Measurements from ENCODE around the gene F13A1.

DNA sequence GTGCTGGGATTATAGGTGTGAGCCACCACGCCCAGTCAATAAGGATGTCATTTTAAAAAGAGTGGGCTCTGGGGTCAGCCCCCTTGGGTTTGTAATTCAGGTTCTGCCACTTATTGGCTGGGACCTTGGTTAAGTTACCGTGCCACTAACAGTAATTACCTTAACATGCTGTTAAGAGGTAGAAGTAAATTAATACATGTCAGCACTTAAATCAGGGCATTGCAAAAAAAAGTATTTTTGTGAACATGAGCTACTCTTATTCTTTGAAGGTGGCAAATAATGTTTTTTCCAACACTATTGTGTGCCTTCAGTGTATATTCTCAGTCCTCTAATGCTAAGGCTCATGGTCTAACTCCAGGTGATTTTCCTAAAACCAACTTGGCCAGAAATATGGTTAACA lies 109.5 kb downstream of the F13A1 start:
- TF ChIP-seq CTCF (IDR thresholded peaks at IDR 0.05) (no peak), POLR2A (IDR thresholded peaks at IDR 0.05) (no peak), POLR2AphosphoS5 (IDR thresholded peaks at IDR 0.05) (no peak)

Measured in suprapubic skin (tissue), 4 donors.